Medulla oblongata (tissue), 1 donor: ENCODE measurements around the gene NMUR1.

Experiments used
- DNase-seq: peaks from one replicate; pipeline ENCODE4 v3.0.0-alpha.2; 2015; ENCODE audit errors: extremely low spot score

Gene NMUR1

DNA sequence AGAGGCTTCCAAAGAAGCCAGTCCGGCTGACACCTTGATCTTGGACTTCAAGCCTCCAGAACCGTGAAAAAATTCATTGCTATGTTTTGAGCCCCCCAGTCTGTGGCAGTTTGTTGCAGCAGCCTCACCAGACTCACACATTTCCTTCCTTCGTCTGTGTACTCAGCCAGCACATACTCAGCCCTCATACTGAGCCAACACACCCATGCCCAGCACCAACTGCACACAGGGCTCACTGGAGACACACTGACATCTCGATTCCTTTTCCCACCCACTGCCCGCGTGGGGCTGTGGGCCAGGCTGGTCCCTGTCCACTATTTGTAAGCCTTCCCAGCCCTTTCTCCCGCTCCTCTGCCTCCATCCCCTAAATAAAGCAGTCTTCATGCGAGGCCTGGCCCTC, 24.1 kb upstream of the NMUR1 start:
- no peak for DNase-seq

DNA sequence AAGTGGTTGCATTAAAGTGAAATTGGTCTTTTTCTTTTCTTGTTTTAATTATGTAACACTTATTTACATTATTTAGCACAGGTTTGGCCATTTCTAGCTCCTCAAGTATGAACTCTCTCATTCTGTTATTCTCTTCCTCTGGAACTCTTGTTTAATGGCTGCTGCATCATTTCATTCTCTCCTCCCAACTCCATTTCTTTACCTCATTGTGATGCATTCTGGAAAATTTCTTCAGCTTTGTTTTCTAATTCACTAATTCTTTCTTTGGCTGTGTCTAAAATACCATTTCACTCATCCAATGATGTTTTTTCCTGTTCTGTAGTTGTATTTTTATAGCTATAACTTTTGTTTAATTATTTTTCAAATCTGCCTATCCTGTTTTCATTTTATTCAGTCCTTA, 22.5 kb upstream of the NMUR1 start:
- DNase-seq, result no peak

DNA sequence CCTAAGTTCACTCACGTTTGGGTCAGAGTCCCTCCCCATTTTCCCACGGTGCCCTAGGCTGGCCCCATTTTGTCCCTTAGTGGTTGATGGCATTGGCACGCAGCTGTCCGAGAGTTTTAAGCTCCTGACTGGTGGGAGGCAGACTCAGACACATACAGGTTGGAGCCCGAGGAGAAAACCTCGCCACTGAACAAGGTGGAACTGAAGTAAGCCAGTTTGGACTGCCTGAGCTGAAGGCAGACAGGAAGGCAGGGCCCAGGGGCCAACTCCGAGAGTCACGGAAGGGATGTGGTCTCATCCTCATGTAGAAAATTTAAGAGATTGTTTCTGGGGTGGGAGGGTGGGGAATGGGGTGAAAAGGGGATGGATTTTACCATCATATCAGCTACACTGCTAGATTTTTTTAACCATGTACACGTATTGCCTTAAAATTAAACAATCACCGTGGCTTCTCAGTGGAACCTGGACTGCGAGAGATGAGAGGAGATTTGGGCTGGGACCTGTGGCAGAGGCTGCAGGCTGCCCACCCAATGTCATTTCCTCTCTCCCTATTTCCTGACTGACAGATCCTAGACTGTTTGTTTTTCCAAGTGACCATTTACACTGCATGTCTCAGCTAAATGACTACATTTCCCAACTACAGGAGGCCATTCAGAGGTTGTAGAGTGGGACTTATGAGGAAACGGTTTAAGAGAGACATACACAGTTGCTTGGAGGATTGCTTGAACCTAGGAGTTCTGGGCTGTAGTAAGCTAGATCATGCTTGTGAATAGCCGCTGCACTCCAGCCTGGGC, 19.4 kb upstream of the NMUR1 start:
- DNase-seq, result no peak

GRCh38 chr2:231548752-231549151, 18.5 kb upstream of the NMUR1 start:
- no peak for DNase-seq

DNA sequence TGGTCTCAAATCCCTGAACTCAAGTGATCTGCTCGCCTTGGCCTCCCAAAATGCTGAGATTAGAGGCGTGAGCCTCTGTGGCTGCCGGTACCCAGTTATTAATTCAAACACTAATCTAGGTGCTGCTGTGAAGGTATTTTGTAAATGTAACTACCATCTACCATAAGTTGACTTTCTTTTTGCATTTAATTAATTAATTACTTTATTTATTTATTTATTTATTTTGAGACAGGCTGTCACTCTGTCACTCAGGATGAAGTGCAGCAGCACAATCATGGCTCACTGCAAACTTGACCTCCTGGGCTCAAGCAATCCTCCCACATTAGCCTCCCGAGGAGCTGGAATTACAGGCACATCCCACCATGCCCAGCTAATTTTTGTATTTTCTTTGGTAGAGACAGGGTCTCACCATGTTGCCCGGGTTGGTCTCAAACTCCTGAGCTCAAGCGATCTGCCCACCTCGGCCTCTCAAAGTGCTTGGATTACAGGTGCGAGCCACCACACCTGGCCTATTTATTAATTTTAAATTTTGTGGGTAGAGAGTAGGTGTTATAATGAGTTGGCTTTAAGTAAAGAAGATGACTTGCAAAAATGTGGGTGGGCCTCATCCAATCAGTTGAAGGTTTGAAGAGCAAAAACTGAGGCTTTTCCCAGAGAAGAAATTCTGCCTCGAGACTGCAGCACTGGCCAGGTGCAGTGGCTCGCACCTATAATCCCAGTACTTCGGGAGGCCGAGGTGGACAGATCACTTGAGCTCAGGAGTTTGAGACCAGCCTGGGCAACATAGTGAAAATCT, 17.3 kb upstream of the NMUR1 start:
- no peak for DNase-seq

DNA sequence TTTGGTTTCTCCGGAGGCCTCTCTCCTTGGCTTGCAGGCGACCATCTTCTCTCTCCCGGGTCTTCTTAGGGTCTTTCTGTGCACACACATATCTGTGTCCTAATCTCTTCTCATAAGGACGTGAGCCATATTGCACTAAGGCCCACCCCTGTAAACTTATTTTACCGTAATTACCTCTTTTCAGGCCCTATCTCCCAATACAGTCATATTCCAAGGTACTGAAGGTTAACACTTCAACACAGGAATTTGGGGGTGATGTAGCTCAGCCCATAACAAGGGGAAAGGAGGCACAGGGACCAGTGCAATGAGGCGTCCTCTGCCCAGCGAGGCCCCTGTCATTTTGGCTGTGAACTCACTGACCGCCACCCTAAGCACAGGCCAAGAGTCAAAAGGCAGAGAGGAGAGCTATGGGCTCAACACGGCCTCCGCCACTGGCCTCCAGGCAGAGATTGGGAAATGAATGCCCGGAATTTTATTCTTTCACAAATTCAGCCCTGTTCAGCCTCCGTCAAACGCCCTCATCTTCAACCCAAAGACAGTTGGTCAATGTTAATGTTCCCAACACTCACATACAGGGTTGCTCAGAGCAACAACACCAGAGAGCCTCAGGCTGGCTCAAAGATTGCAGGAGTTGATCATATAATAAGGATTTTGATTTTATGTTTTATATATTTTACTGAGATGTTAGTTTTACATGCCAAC, 15.9 kb upstream of the NMUR1 start:
- no peak for DNase-seq

DNA sequence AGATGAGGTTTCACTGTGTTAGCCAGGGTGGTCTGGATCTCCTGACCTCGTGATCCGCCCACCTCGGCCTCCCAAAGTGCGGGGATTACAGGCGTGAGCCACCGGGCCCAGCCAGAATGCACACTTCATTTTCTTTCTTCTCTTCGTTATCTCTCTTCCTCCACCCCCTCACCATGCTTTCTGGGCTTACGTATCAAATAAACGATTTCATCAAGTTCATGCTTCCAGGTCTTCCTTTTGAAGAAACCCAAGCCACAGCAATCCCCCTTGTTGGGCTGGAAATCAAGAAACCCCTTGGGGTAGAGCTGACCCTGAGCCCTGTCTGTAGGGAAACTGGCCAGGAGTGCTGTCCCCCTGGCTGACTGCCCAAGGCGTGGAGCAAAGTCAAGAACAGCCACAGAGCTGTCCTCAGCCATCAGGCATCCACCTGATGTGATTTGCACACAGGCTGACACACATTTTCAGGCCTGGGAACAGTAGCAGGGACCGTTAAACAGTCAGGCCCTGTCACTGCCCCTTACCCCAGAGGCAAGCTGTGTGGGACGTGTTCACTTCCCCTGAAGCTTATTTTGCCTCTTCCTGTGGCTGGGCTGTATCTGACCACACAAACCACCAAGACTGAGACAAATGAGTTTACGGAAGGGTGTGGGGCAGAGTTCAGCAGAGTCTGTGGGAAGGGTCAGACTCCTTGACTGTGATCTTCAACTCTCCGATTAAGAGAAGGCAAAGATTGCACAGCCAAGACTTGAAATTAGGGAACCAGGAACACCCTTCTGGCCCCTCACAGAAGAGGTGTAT, 15.1 kb upstream of the NMUR1 start:
- peak; percentile 86 for DNase-seq

- DNase-seq, result no peak
Measured at GRCh38 chr2:231542136-231542535, 11.9 kb upstream of the NMUR1 start.

- no peak for DNase-seq
Measured at GRCh38 chr2:231541645-231542044, 11.4 kb upstream of the NMUR1 start.

DNA sequence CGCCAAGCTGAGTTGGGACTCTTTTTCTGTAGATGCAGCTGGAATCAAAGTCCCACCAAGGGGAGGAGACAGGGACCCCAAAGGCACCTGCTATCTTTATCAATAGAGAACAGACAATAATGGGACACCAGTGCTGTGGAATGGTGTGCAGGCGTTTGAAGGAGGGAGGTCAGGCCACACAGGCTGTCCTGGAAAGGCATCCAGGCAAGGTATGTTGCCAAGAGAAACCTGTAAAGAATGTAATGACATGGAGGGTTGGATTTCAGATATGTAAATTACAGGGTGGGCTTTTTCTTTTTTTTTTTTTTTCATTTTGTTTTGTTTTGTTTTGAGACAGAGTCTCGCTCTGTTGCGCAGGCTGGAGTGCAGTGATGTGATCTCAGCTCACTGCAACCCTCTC, 9.7 kb upstream of the NMUR1 start:
- DNase-seq, result no peak

- DNase-seq, result no peak
Measured at GRCh38 chr2:231535961-231536360, 5.7 kb upstream of the NMUR1 start.

GRCh38 chr2:231533777-231534125, 3.5 kb upstream of the NMUR1 start:
- DNase-seq, result no peak

GRCh38 chr2:231533086-231533776, 3.0 kb upstream of the NMUR1 start:
- no peak for DNase-seq

DNA sequence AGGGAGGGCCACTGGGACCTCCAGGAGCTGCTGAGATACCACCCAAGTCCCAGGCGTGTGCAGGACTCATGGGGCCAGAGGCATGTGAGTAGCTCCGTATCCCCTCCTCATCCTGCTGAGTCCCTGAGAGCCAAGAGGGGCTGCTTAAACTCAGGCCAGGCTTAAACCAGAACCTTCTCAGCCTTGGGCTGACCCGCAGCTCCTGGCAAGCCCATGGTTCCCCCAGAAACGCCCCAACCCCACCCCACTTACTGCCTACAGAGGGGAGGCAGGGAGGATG, 2.5 kb upstream of the NMUR1 start:
- no peak for DNase-seq

- DNase-seq, result no peak
Measured at GRCh38 chr2:231531883-231532755, 1.9 kb upstream of the NMUR1 start.

- no peak for DNase-seq
Measured at GRCh38 chr2:231531466-231531865, 1.2 kb upstream of the NMUR1 start.

- no peak for DNase-seq
Measured at GRCh38 chr2:231528636-231529030, 1.6 kb downstream of the NMUR1 start.

DNA sequence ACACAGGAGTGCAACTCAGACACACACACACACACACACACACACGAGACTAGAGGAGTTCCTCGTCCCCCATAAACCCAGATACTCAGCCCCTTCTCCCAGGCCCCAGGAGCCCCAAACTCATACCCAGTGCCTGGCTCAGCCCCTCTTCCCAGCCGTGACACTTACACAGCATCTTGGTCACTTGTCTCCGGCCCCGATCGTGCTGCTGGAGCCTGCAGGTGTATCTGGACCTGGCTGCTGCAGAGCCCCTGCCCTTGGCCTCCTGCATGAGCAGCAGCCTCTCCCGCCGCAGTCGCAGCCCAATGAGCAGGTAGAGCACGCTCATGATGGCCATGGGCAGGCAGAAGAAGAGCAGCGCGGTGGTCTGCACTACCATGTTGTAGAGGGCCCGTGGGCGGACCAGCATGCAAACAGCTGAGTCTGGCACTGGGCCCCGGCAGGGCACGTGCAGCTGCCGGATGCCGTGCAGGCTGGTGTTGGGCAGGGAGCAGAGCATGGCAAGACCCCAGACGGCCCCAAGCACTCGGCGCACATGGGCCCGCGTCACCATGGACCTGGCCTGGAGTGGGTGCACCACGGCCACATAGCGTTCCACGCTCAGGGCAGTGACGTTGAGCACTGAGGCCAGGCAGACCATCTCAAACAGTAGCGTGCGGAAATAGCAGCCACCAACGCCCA, 2.1 kb downstream of the NMUR1 start:
- no peak for DNase-seq

DNA sequence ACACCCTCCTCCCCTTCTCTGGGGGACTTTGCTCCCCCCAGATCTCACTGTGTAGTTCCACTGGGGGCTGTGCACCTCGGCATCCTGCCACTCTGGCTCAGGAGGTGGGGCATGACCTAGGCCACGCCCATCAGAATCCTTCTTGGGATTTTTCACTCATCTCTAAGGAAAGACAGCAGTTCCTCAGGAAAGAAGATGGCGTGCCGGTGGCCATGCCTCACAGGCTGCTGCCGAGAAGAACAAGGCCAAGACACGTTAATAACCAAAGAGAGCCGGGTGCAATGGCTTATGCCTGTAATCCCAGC, 3.2 kb downstream of the NMUR1 start:
- DNase-seq, result no peak
